BE2C (cell line): ENCODE results near the gene BRICD5.

Experiments
- DNase-seq: peaks from one replicate; pipeline ENCODE4 v3.0.0-alpha.2; 2020
- H3K27me3 ChIP-seq: fragments of 250-450 bp; sonication (Bioruptor Pico); 2 replicates; pipeline ENCODE4 v1.5.1; 2020; ENCODE audit warnings: mild to moderate bottlenecking
- H3K36me3 ChIP-seq: fragments of 250-450 bp; sonication (Bioruptor Pico); 2 replicates; pipeline ENCODE4 v1.5.1; 2020; ENCODE audit warnings: mild to moderate bottlenecking
- H3K4me1 ChIP-seq: fragments of 250-450 bp; sonication (Bioruptor Pico); 2 replicates; pipeline ENCODE4 v1.5.1; 2020
- H3K4me3 ChIP-seq: 2 replicates; pipeline ENCODE4 v1.5.1; 2011; ENCODE audit warnings: low read depth, low read length
- H3K9me3 ChIP-seq: fragments of 250-450 bp; sonication (Bioruptor Pico); 2 replicates; pipeline ENCODE4 v1.5.1; 2020
- TF ChIP-seq, protein P1 (sequence below): IDR thresholded peaks from 2 replicates; pipeline ENCODE4 v1.5.1; 2012; ENCODE audit warnings: mild to moderate bottlenecking, low read depth, low read length

BRICD5 gene

DNA sequence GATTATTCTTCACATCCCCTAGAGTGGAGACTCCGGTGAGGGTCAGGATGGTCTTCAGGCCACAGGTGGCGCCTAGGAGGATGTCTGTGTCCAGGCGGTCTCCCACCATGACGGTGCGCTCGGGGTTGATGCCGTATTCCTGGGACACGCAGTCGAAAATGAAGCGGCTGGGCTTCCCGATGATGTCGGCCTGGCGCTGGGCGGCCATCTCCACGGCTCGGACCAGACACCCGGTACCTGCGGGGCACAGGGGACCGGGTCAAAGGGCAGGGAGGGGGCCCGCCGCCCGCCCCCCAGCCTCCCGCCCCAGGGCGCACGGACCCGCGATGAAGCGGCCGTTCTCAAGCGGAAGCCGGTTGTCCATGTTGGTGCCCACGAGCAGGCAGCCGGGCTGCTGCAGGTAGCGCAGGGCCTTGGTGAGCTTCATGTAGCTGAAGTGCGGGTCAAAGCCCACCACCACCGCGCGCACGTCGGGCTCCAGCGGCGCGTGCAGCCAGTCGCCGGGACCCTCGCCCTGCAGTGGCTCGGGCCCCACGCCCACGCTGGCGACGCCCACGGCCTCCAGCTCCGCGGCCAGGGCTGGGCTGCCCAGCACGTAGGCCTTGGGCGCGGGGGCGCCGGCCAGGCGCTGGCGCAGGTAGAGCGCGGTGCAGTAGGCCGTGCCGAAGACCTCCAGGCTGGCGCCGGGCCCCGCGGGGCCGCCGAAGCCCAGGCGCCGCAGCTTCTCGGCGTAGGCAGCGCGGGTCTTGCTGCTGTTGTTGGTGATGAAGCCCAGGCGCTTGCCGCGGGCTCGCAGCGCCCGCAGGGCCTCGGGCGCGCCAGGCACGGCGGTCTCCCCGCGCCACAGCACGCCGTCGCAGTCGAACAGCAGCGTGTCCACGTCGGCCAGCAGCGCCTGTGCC, 3.4 kb upstream of the BRICD5 start:
- Histone ChIP-seq H3K27me3 (no peaks in the 10 kb centered on the region), H3K4me1 (peaks cover 12% of the 10 kb centered on the region), H3K9me3 (no peaks in the 10 kb centered on the region), H3K36me3 (peaks cover 22% of the 10 kb centered on the region), H3K4me3 (peak overlapping the region; percentile 78)
- DNase-seq, result no peak
- TF ChIP-seq, protein P1, sequence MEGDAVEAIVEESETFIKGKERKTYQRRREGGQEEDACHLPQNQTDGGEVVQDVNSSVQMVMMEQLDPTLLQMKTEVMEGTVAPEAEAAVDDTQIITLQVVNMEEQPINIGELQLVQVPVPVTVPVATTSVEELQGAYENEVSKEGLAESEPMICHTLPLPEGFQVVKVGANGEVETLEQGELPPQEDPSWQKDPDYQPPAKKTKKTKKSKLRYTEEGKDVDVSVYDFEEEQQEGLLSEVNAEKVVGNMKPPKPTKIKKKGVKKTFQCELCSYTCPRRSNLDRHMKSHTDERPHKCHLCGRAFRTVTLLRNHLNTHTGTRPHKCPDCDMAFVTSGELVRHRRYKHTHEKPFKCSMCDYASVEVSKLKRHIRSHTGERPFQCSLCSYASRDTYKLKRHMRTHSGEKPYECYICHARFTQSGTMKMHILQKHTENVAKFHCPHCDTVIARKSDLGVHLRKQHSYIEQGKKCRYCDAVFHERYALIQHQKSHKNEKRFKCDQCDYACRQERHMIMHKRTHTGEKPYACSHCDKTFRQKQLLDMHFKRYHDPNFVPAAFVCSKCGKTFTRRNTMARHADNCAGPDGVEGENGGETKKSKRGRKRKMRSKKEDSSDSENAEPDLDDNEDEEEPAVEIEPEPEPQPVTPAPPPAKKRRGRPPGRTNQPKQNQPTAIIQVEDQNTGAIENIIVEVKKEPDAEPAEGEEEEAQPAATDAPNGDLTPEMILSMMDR, result no peak

DNA sequence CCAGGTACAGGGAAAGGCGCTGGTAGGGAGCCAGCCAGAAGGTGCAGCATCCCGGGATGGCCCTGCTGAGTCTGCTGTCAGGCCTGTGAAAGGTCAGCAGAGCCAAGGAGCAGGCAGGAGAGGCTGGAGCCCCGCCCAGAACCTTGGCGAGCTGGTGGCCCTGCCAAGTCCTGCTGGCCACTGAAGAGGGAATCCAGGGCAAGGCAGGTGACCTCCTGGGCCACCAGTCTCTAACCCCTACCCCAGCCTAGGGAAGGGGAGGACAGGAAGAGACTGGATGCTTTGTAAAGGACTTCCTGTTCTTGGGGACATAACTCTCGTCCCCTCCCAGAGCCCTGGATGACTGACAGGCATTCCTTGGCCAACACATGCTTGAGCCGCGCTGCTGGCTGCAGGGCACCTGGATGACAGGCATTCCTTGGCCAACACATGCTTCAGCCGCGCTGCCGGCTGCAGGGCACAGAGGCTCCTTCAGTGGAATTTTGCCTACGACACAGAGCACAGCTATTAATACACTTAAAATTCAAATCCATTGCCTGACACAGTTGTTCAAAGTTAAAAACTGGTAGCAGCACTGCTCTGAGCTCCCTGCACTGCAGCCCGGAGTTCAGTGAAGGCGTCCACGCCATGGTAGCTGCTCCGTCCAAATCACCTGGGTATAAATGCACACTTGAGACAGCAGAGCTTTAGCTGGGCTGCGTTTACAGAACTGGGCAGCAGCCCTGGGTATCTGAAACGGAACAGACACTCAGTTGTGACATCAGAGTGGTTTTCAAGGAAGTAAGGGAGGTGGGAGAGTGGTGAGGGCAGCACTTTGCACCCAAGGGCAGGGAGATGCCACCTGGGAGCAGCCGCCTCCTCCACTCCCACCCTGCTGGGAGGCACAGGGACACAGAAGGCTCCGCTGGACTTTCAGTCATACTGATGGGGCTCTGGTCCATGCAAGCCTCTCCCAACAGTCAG, 2.0 kb upstream of the BRICD5 start:
- H3K4me1 ChIP-seq, result peaks cover 18% of the 10 kb centered on the region
- peaks cover 36% of the 10 kb centered on the region for H3K36me3 ChIP-seq
- H3K27me3 ChIP-seq, result no peaks in the 10 kb centered on the region
- no peak for DNase-seq
- TF ChIP-seq, protein P1, result no peak
- no peaks in the 10 kb centered on the region for H3K9me3 ChIP-seq
- H3K4me3 ChIP-seq, result peak overlapping the region; percentile 78

DNA sequence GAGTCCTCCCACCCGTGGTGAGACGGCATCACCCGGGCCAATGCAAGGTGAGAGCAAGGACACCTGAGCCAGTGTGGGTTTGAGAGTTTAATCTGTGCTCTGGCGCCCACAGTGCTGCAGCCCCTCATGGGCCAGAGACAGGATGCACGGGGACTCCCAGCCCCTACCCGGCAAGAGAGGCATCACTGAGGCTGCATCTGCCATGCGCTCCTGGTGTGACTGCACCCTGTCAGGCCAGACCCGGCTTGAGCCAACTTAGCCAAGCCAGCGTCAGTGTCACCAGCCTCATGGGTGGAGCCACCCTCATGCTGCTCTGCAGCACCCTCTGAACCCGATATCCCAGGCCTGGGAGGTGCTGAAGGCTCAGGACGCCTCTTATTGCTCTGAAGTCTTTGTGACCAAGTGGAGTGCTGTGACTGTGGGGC, 1.3 kb upstream of the BRICD5 start:
- Histone ChIP-seq H3K4me3 (no peak overlapping the region), H3K27me3 (no peaks in the 10 kb centered on the region), H3K9me3 (no peaks in the 10 kb centered on the region), H3K36me3 (peaks cover 43% of the 10 kb centered on the region), H3K4me1 (peaks cover 21% of the 10 kb centered on the region)
- no peak for DNase-seq
- TF ChIP-seq, protein P1, result no peak

DNA sequence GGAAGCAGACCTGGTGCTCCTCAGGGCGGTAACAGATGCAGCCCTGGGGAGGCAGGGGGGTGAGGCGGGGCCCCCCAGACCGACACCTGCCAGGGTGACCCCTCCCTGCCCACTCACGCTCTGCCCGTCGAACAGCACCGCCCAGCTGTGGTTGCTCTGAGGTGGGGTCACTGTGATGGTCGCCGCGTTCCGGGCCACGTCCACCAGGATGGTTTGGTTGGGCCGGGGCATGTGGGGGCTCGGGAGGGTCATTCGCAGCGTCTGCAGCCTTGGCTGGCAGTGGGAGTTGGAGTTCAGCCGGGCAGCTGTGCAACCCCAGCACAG, 692 bp downstream of the BRICD5 start:
- Histone ChIP-seq H3K36me3 (peaks cover 47% of the 10 kb centered on the region), H3K9me3 (no peaks in the 10 kb centered on the region), H3K4me3 (no peak overlapping the region), H3K27me3 (no peaks in the 10 kb centered on the region), H3K4me1 (peaks cover 21% of the 10 kb centered on the region)
- TF ChIP-seq, protein P1, result no peak
- DNase-seq, result no peak

DNA sequence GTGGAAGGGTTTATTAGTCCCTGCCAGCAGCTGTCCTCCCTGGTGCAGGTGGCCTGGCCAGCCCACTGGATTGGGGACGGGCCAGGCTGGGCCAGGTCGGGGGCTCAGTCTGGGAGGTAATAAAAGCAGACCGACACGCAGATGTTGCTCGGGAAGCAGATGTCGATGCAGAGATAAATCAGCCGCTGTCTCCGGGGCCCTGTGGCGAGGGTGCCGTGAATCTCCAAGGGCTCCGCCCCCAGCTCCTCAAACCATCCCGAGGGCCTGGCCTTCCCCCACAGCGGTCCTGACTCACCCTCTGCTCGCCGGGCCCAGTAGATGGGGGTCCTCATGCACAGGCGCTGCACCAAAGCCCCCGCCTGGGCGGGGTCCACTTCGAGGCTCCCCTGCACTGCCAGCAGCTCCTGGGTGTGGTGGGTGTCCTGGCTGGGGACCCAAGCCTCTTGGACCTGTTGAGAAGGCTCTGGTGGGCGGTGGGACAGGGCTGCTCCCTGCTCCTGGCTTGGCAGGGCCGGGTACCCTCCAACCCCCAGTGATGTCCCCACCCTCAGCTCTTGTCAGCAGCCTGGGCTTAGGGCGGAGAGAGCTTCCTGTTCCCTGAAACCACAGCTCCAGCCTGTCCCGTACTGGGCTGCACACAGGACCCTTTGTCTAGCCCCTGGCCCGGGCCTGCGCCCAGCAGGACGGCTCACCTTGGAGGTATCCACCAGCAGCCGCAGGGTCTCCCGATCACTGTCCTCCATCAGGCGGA, 1.2 kb downstream of the BRICD5 start:
- no peak for DNase-seq
- Histone ChIP-seq H3K4me3 (no peak overlapping the region), H3K9me3 (no peaks in the 10 kb centered on the region), H3K27me3 (no peaks in the 10 kb centered on the region), H3K4me1 (peaks cover 21% of the 10 kb centered on the region), H3K36me3 (peaks cover 47% of the 10 kb centered on the region)
- TF ChIP-seq, protein P1, result no peak
